Loucy (cell line): ENCODE results near the gene ANAPC15.

Experiments used
- CTCF ChIP-seq: fragments of 200-600 bp; sonication (generic); conservative IDR thresholded peaks from 2 replicates; pipeline ENCODE4 v1.5.1; 2014; ENCODE audit warnings: mild to moderate bottlenecking, antibody characterized with exemption, low read length
- EZH2phosphoT487 ChIP-seq: fragments of 200-600 bp; IDR thresholded peaks from 2 replicates; pipeline ENCODE4 v1.6.1; 2018; ENCODE audit warnings: antibody characterized with exemption, mild to moderate bottlenecking, moderate library complexity, borderline replicate concordance

GRCh38 chr11:72123117-72123653, 10.7 kb upstream of the ANAPC15 start:
- TF ChIP-seq CTCF (no peak), EZH2phosphoT487 (no peak)
